Liver (tissue), 3 donors: ENCODE results near the gene SEPSECS.

Experiments
- ATF3 ChIP-seq: IDR thresholded peaks from 2 replicates; pipeline ENCODE4 v1.6.1; 2016; ENCODE audit warnings: antibody characterized with exemption
- CTCF ChIP-seq: fragments of 150-350 bp; IDR thresholded peaks from 2 replicates; pipeline ENCODE4 v1.5.1; 2017; ENCODE audit warnings: improper control_type of control experiment, low read depth, low read length; ENCODE audit not compliant: missing input control
- FOXA1 ChIP-seq: IDR thresholded peaks from 2 replicates; pipeline ENCODE4 v1.6.1; 2016; ENCODE audit warnings: antibody characterized with exemption
- GABPA ChIP-seq, 2 donors: IDR thresholded peaks in 1 of 2; conservative IDR thresholded peaks in 1 of 2; 2 replicates each; pipeline ENCODE4 v1.6.1; 2016; ENCODE audit warnings: antibody characterized with exemption in 2 of 2, mild to moderate bottlenecking in 1 of 2, moderate library complexity in 1 of 2
- JUND ChIP-seq, 2 donors: IDR thresholded peaks; 2 replicates each; pipeline ENCODE4 v1.6.1; 2016; ENCODE audit warnings: antibody characterized with exemption in 2 of 2
- MAX ChIP-seq: IDR thresholded peaks from 2 replicates; pipeline ENCODE4 v1.6.1; 2016; ENCODE audit warnings: antibody characterized with exemption
- NR2F2 ChIP-seq: IDR thresholded peaks from 2 replicates; pipeline ENCODE4 v1.6.1; 2016; ENCODE audit warnings: antibody characterized with exemption
- RAD21 ChIP-seq, 2 donors: IDR thresholded peaks; 2 replicates each; pipeline ENCODE4 v1.6.1; 2016; ENCODE audit warnings: antibody characterized with exemption in 2 of 2, mild to moderate bottlenecking in 2 of 2
- REST ChIP-seq: IDR thresholded peaks from 2 replicates; pipeline ENCODE4 v1.6.1; 2016; ENCODE audit warnings: antibody characterized with exemption, mild to moderate bottlenecking
- TAF1 ChIP-seq: conservative IDR thresholded peaks from 2 replicates; pipeline ENCODE4 v1.6.1; 2016; ENCODE audit warnings: antibody characterized with exemption, mild to moderate bottlenecking
- YY1 ChIP-seq: IDR thresholded peaks from 2 replicates; pipeline ENCODE4 v1.6.1; 2016; ENCODE audit warnings: antibody characterized with exemption, mild to moderate bottlenecking
- ZBTB33 ChIP-seq: IDR thresholded peaks from 2 replicates; pipeline ENCODE4 v1.6.1; 2016; ENCODE audit warnings: antibody characterized with exemption
- donor health status: healthy.
- donor health status: healthy.

GRCh38 chr4:25162566-25162965, 2.3 kb upstream of the SEPSECS start:
- TF ChIP-seq CTCF (no peak), GABPA (IDR thresholded peaks at IDR 0.05 in 1 of 2, conservative IDR thresholded peaks at IDR 0.05 in 1 of 2) (no peak), NR2F2 (no peak), REST (no peak), ZBTB33 (no peak), JUND (IDR thresholded peaks at IDR 0.05) (no peak), YY1 (no peak), FOXA1 (no peak), TAF1 (no peak), MAX (no peak), ATF3 (no peak), RAD21 (IDR thresholded peaks at IDR 0.05) (no peak)
